ENCODE data around the gene ACYP1.

DNA sequence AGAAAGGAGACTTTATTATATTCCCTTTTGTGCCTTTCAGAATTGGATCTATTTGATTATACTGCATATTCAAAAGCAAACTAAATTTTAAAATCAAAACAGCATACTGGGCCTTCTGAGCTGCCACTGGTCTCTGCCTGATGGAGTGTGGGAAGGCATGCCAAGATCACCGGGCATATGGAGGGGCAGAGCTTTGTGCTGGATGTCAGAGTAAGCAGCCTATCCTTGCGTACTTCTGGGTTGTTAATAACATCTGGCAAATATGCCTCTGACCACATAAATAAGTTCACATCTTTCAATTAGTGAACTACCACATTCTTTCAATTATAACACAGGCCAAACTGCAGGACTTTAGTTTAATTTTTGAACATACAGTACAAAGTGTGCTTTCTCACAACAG lies 30.9 kb downstream of the ACYP1 start:
- TF ChIP-seq CTCF (IDR thresholded peaks at IDR 0.05) (no peak), EP300 (IDR thresholded peaks at IDR 0.05) (no peak), POLR2A (IDR thresholded peaks at IDR 0.05) (no peak)
